ENCODE results near the gene RBL1. TPM values are rescaled to one million over a fixed set of nuclear protein-coding genes. Genes with fewer than 3 reads are reported as not detected.
A peak's percentile ranks its signal among the peaks of the same experiment; 100 is the strongest.

The RBL1 gene
- total and polyA plus RNA-seq, 7 donors = 0.82 to 10.7 (median 4.0) TPM

DNA sequence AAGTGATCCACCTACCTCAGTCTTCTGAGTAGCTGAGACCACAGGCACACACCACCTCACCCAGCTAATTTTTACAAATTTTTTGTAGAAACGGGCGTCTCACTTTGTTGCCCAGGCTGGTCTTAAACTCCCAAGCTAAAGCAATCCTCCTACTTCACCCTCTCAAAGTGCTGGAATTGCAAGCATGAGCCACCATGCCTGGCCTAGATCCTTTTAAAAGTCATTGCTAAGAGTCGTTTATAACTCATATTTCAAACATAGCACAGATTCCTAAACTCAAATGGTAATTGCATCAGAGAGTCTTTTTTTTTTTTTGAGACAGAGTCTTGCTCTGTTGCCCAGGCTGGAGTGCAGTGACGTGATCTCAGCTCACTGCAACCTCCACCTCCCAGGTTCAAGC, 136.6 kb downstream of the RBL1 start:
- no peaks in the 10 kb centered on the region for H3K27me3 ChIP-seq (ENCODE audit: insufficient read depth in 3 of 3, low read length in 2 of 3)
- TF ChIP-seq, protein P1, sequence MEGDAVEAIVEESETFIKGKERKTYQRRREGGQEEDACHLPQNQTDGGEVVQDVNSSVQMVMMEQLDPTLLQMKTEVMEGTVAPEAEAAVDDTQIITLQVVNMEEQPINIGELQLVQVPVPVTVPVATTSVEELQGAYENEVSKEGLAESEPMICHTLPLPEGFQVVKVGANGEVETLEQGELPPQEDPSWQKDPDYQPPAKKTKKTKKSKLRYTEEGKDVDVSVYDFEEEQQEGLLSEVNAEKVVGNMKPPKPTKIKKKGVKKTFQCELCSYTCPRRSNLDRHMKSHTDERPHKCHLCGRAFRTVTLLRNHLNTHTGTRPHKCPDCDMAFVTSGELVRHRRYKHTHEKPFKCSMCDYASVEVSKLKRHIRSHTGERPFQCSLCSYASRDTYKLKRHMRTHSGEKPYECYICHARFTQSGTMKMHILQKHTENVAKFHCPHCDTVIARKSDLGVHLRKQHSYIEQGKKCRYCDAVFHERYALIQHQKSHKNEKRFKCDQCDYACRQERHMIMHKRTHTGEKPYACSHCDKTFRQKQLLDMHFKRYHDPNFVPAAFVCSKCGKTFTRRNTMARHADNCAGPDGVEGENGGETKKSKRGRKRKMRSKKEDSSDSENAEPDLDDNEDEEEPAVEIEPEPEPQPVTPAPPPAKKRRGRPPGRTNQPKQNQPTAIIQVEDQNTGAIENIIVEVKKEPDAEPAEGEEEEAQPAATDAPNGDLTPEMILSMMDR (IDR thresholded peaks at IDR 0.05) = no peak
- no peaks in the 10 kb centered on the region for H3K9me3 ChIP-seq
- ATAC-seq = no peak
- DNase-seq = no peak
- H3K36me3 ChIP-seq (ENCODE audit: insufficient read depth in 1 of 2, low read depth in 1 of 2) = no peaks in the 10 kb centered on the region
- intact Hi-C loops (cut with DNase I) = no loop called here
- no peaks in the 10 kb centered on the region for H3K4me1 ChIP-seq
- H3K27ac ChIP-seq = no peak overlapping the region
- no peak overlapping the region for H3K4me3 ChIP-seq
- 77 to 83% (median 79%) methylated on average over 4 of the region's 4 CpGs for WGBS, 3 donors

DNA sequence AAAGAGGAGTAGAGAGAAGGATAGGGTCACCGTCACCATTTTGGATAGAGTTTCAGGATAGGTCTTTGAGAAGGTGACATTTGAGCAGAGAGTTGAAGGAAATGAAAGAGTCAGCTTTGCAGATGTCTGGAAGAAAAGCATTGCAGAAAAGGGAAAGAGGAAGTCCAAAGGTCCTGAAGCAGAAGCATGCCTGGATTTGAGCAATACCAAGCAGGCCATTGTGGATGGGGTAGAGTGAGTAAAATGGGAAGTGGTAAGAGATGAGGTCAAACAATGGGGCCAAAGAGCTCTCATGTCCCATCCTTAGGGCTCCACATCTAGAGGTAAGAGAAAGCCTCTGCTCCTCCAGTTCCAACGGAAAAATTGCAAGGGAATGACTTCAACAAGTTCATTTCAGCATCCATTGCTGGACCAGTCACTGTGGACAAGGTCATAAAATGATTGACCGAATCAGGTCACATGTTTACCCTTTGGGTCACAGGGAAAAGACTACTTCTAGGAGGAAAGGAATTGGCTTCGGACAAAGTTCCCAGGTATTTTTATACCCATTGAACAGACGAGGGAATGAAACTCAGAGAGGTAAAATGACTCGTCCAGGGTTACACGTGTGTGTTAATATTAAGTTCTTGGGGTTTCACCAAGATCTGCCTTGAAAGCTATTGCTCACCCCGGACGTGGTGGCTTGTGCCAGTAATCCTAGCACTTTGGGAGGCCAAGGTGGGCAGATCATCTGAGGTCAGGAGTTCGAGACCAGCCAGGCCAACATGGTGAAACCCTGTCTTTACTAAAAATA, 137.7 kb downstream of the RBL1 start:
- Histone ChIP-seq H3K4me1 (no peaks in the 10 kb centered on the region), H3K4me3 (no peak overlapping the region), H3K27ac (no peak overlapping the region), H3K9me3 (no peaks in the 10 kb centered on the region), H3K27me3 (ENCODE audit: insufficient read depth in 3 of 3, low read length in 2 of 3) (no peaks in the 10 kb centered on the region), H3K36me3 (ENCODE audit: insufficient read depth in 1 of 2, low read depth in 1 of 2) (no peaks in the 10 kb centered on the region)
- DNase-seq (no peak), ATAC-seq (peak in 1 of 4 donors; percentile 27)
- TF ChIP-seq, protein P1 (IDR thresholded peaks at IDR 0.05) = no peak
- intact Hi-C loops (cut with DNase I) = no loop called here
- 85 to 91% (median 87%) methylated on average over 10 of the region's 10 CpGs for WGBS, 3 donors

DNA sequence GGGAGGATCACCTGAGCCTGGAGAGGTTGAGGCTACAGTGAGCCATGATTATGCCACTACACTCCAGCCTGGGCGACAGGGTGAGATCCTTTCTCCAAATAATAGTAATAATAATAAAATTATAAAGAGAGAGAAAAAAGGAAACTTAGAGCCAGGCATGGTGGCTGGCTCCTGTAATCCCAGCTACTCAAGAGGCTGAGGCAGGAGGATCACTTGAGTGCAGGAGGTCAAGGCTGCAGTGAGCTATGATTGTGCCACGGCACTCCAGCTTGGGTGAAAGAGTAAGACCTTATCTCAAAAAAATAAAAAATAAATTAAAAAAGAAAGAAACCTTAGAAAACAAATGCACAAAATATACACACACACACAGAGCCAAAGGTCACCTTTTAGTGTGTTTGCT, 139.1 kb downstream of the RBL1 start:
- H3K4me1 ChIP-seq = no peaks in the 10 kb centered on the region
- ATAC-seq = no peak
- no peak for DNase-seq
- intact Hi-C loops (cut with DNase I) = no loop called here
- H3K27me3 ChIP-seq (ENCODE audit: insufficient read depth in 3 of 3, low read length in 2 of 3) = no peaks in the 10 kb centered on the region
- WGBS, 3 donors = 85 to 88% (median 88%) methylated on average over 2 of the region's 2 CpGs
- no peak overlapping the region for H3K4me3 ChIP-seq
- no peaks in the 10 kb centered on the region for H3K9me3 ChIP-seq
- H3K36me3 ChIP-seq (ENCODE audit: insufficient read depth in 1 of 2, low read depth in 1 of 2) = no peaks in the 10 kb centered on the region
- H3K27ac ChIP-seq = no peak overlapping the region
- TF ChIP-seq, protein P1 (IDR thresholded peaks at IDR 0.05) = no peak

DNA sequence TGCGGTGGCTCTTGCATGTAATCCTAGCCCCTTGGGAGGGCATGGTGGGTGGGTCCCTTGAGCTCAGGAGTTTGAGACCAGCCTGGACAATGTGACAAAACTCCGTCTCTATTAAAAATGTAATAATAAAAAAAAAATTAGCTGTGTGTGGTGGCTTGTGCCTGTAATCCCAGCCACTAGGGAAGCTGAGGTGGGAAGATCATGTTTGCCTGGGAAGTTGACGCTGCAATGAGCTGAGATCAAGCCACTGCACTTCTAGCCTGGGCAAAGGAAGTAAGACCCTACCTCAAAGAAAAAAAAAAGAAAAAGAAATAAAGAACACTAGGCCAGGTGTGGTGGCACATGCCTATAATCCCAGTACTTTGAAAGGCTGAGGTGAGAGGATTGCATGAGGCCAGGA, 139.8 kb downstream of the RBL1 start:
- no peaks in the 10 kb centered on the region for H3K9me3 ChIP-seq
- ATAC-seq = no peak
- no peak overlapping the region for H3K27ac ChIP-seq
- H3K4me3 ChIP-seq = no peak overlapping the region
- H3K27me3 ChIP-seq (ENCODE audit: insufficient read depth in 3 of 3, low read length in 2 of 3) = no peaks in the 10 kb centered on the region
- no peak for DNase-seq
- intact Hi-C loops (cut with DNase I) = no loop called here
- WGBS, 3 donors = 57 to 72% (median 66%) methylated on average over 3 of the region's 3 CpGs
- no peaks in the 10 kb centered on the region for H3K36me3 ChIP-seq (ENCODE audit: insufficient read depth in 1 of 2, low read depth in 1 of 2)
- H3K4me1 ChIP-seq = no peaks in the 10 kb centered on the region
- TF ChIP-seq, protein P1 (IDR thresholded peaks at IDR 0.05) = no peak

All from psoas muscle (tissue), 8 donors.